Caco-2 (cell line): ENCODE measurements around the gene OTOGL. TPM values are rescaled to one million over a fixed set of nuclear protein-coding genes. Genes with fewer than 3 reads are reported as not detected.

ENCODE experiments used
- BruUV-seq: library from RNA; stranded (reverse); fragments of 400-500 nt; replicated peaks from 2 replicates; lab custom pipeline; 2021; lab: Mats Ljungman, UMichigan
- CTCF ChIA-PET: fragments of 300-600 bp; sonication (Branson Sonifier 250); formaldehyde crosslinking; loops from one replicate; lab custom pipeline; 2022; ENCODE audit warnings: antibody characterized with exemption; lab: Charles Lee
- POLR2A ChIA-PET: fragments of 300-600 bp; sonication (Branson Sonifier 250); formaldehyde crosslinking; loops from one replicate; lab custom pipeline; 2022; ENCODE audit warnings: antibody characterized with exemption; lab: Charles Lee
- DNase-seq, 2 experiments: peaks; one replicate each; pipeline versions ENCODE4 v3.0.0 to v3.0.0-alpha.2; 2020 to 2022
- H3K27me3 ChIP-seq: replicated peaks from 2 replicates; pipeline ENCODE4 v1.6.0; 2011; ENCODE audit warnings: low read length; ENCODE audit not compliant: control insufficient read depth, insufficient read depth
- H3K36me3 ChIP-seq: 2 replicates; pipeline ENCODE4 v1.5.1; 2011; ENCODE audit warnings: low read length; ENCODE audit not compliant: control insufficient read depth, insufficient read depth
- H3K4me1 ChIP-seq: fragments of 250-450 bp; sonication (Bioruptor Pico); 2 replicates; pipeline ENCODE4 v1.5.1; 2020; ENCODE audit warnings: mild to moderate bottlenecking
- H3K4me3 ChIP-seq: 2 replicates; pipeline ENCODE4 v1.5.1; 2011; ENCODE audit warnings: low read depth, mild to moderate bottlenecking, control low read depth, low read length
- H3K9me3 ChIP-seq: fragments of 250-450 bp; sonication (Bioruptor Pico); 2 replicates; pipeline ENCODE4 v1.5.1; 2020; ENCODE audit warnings: mild to moderate bottlenecking, moderate library complexity
- H3K27ac Mint-ChIP-seq: one replicate; pipeline ENCODE4 v1.8.0; 2022; ENCODE audit warnings: mixed read lengths; ENCODE audit not compliant: unreplicated experiment
- H3K27me3 Mint-ChIP-seq: one replicate; pipeline ENCODE4 v1.8.0; 2022; ENCODE audit warnings: mixed read lengths; ENCODE audit not compliant: insufficient read depth, unreplicated experiment
- H3K36me3 Mint-ChIP-seq: one replicate; pipeline ENCODE4 v1.8.0; 2022; ENCODE audit warnings: mild to moderate bottlenecking, mixed read lengths; ENCODE audit not compliant: insufficient read depth, unreplicated experiment
- H3K4me1 Mint-ChIP-seq: one replicate; pipeline ENCODE4 v1.8.0; 2022; ENCODE audit warnings: low read depth, mixed read lengths; ENCODE audit not compliant: unreplicated experiment
- H3K4me3 Mint-ChIP-seq: one replicate; pipeline ENCODE4 v1.8.0; 2022; ENCODE audit warnings: mild to moderate bottlenecking, moderate library complexity, mixed read lengths; ENCODE audit not compliant: unreplicated experiment
- H3K9me3 Mint-ChIP-seq: one replicate; pipeline ENCODE4 v1.8.0; 2022; ENCODE audit warnings: mixed read lengths; ENCODE audit not compliant: unreplicated experiment
- intact Hi-C: fragments of 100-400 bp; cut with micrococcal nuclease; formaldehyde crosslinking; loops from one replicate; pipeline ENCODE4 v1.10.0; 2022; ENCODE audit not compliant: unreplicated experiment
- total RNA-seq: library from RNA; stranded (reverse); gene quantifications from 2 replicates; pipeline ENCODE4 v1.2.3, GENCODE V29; 2022
- TF ChIP-seq, protein P1 (sequence below), 2 experiments: fragments of 200-600 bp in 1 of 2; IDR thresholded peaks; 1 replicate in 1 of 2; 2 replicates in 1 of 2; pipeline versions ENCODE4 v1.5.1 to v1.8.0; 2011 to 2022; ENCODE audit warnings: antibody characterized with exemption in 1 of 2, control low read depth in 1 of 2, inconsistent platforms in 1 of 2, low read depth in 1 of 2, low read length in 1 of 2, mild to moderate bottlenecking in 1 of 2, moderate library complexity in 1 of 2; ENCODE audit not compliant: insufficient read depth in 1 of 2, severe bottlenecking in 1 of 2, unreplicated experiment in 1 of 2

OTOGL gene
- total RNA-seq, 1 experiment from 2014 or later, result 0.39 TPM

- TF ChIP-seq, protein P1, sequence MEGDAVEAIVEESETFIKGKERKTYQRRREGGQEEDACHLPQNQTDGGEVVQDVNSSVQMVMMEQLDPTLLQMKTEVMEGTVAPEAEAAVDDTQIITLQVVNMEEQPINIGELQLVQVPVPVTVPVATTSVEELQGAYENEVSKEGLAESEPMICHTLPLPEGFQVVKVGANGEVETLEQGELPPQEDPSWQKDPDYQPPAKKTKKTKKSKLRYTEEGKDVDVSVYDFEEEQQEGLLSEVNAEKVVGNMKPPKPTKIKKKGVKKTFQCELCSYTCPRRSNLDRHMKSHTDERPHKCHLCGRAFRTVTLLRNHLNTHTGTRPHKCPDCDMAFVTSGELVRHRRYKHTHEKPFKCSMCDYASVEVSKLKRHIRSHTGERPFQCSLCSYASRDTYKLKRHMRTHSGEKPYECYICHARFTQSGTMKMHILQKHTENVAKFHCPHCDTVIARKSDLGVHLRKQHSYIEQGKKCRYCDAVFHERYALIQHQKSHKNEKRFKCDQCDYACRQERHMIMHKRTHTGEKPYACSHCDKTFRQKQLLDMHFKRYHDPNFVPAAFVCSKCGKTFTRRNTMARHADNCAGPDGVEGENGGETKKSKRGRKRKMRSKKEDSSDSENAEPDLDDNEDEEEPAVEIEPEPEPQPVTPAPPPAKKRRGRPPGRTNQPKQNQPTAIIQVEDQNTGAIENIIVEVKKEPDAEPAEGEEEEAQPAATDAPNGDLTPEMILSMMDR (IDR thresholded peaks at IDR 0.05; ENCODE audit: insufficient read depth in 1 of 2, low read depth in 1 of 2, low read length in 1 of 2, severe bottlenecking in 1 of 2, unreplicated experiment in 1 of 2), result no peak
- CTCF ChIA-PET, result no interaction called here
- H3K27me3 ChIP-seq, result no peaks in the 10 kb centered on the region
- no peaks in the 10 kb centered on the region for H3K9me3 Mint-ChIP-seq
- no peaks in the 10 kb centered on the region for H3K36me3 ChIP-seq
- POLR2A ChIA-PET, result no interaction called here
- BruUV-seq, result no TSS peak
- H3K27ac Mint-ChIP-seq, result no peak overlapping the region
- H3K4me3 Mint-ChIP-seq, result no peak overlapping the region
- H3K27me3 Mint-ChIP-seq, result peaks cover 8% of the 10 kb centered on the region
- no peak overlapping the region for H3K4me3 ChIP-seq
- no peaks in the 10 kb centered on the region for H3K4me1 Mint-ChIP-seq
- intact Hi-C loops, result no loop called here
- H3K36me3 Mint-ChIP-seq, result no peaks in the 10 kb centered on the region
- DNase-seq, result no peak
- H3K4me1 ChIP-seq, result no peaks in the 10 kb centered on the region
- no peaks in the 10 kb centered on the region for H3K9me3 ChIP-seq
Observed at GRCh38 chr12:80170915-80171314, 71.6 kb downstream of the OTOGL start.

GRCh38 chr12:80173083-80173864, 73.9 kb downstream of the OTOGL start:
- Histone ChIP-seq H3K4me1 (no peaks in the 10 kb centered on the region), H3K36me3 (no peaks in the 10 kb centered on the region), H3K9me3 (no peaks in the 10 kb centered on the region), H3K27me3 (no peaks in the 10 kb centered on the region), H3K4me3 (no peak overlapping the region)
- no TSS peak for BruUV-seq
- POLR2A ChIA-PET, result no interaction called here
- TF ChIP-seq, protein P1 (IDR thresholded peaks at IDR 0.05; ENCODE audit: insufficient read depth in 1 of 2, low read depth in 1 of 2, low read length in 1 of 2, severe bottlenecking in 1 of 2, unreplicated experiment in 1 of 2), result no peak
- Mint-ChIP-seq H3K27ac (no peak overlapping the region), H3K27me3 (peaks cover 5% of the 10 kb centered on the region), H3K4me3 (no peak overlapping the region), H3K36me3 (no peaks in the 10 kb centered on the region), H3K9me3 (no peaks in the 10 kb centered on the region), H3K4me1 (no peaks in the 10 kb centered on the region)
- CTCF ChIA-PET, result no interaction called here
- DNase-seq, result no peak
- intact Hi-C loops, result no loop called here

GRCh38 chr12:80175307-80175930, 76.1 kb downstream of the OTOGL start:
- no peak for DNase-seq
- H3K4me3 Mint-ChIP-seq, result no peak overlapping the region
- Histone ChIP-seq H3K4me3 (no peak overlapping the region), H3K36me3 (no peaks in the 10 kb centered on the region), H3K27me3 (no peaks in the 10 kb centered on the region), H3K4me1 (no peaks in the 10 kb centered on the region), H3K9me3 (no peaks in the 10 kb centered on the region)
- H3K4me1 Mint-ChIP-seq, result no peaks in the 10 kb centered on the region
- TF ChIP-seq, protein P1 (IDR thresholded peaks at IDR 0.05; ENCODE audit: insufficient read depth in 1 of 2, low read depth in 1 of 2, low read length in 1 of 2, severe bottlenecking in 1 of 2, unreplicated experiment in 1 of 2), result no peak
- H3K27me3 Mint-ChIP-seq, result peaks cover 3% of the 10 kb centered on the region
- no peaks in the 10 kb centered on the region for H3K36me3 Mint-ChIP-seq
- H3K27ac Mint-ChIP-seq, result no peak overlapping the region
- intact Hi-C loops, result no loop called here
- no peaks in the 10 kb centered on the region for H3K9me3 Mint-ChIP-seq
- BruUV-seq, result no TSS peak
- ChIA-PET CTCF (no interaction called here), POLR2A (no interaction called here)
